SK-N-MC (cell line): Measurements from ENCODE around the gene IFNGR1.

Experiments
- EZH2 ChIP-seq: fragments of 200-600 bp; sonication (generic); IDR thresholded peaks from one replicate; pipeline ENCODE4 v1.6.1; 2017; ENCODE audit warnings: antibody characterized with exemption
- POLR2AphosphoS5 ChIP-seq: IDR thresholded peaks from 2 replicates; pipeline ENCODE4 v1.6.1; 2012; ENCODE audit warnings: mild to moderate bottlenecking, low read depth, low read length, borderline replicate concordance

DNA sequence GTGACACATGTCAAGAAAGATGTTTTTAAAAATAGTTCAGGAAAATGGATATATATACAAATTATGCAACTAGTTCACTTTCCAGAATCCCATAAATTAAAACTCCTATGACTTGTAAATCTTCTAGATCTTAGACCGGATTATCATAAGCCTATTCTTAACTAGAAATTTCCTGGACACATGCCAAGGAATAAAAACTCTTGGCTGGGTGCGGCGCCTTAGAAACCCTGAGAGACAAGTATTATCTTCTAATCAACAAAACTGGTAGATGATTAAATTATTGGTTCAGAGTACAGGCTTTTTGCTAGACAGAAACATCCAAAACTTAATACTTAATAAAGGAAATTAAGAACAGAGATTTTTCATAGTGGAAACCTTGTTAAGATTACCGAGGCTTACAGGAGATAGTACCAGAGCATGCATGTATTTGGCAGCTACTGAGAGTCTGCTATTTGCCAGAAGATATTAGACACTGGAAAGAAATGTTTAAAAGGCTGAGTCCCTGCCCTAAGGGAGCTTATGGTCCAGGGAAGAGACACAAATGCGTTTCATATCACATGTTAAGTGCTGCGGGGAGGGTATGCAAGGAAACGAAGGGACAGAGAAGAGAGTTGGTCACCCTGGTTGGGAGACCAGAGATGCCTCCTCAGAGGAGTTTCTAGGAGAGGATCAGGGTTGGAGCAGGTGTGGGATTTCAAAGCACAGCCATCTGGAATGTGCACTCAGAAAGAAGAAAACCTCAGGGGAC, 46.5 kb upstream of the IFNGR1 start:
- TF ChIP-seq POLR2AphosphoS5 (peak; percentile 42; the same call in 1 of the 2 replicates), EZH2 (no peak)
